ENCODE data around the gene KMT2C.
A peak's percentile ranks its signal among the peaks of the same experiment; 100 is the strongest.
"Not testable (repeated sequence)": the region's sequence is repeated elsewhere in the genome, so short reads cannot be mapped to it uniquely, and the experiment has no call there.

Gene KMT2C

GRCh38 chr7:152441168-152441567 lies 5.4 kb upstream of the KMT2C start:
- not testable (repeated sequence) for DNase-seq

GRCh38 chr7:152438017-152438416 lies 2.2 kb upstream of the KMT2C start:
- not testable (repeated sequence) for DNase-seq

DNA sequence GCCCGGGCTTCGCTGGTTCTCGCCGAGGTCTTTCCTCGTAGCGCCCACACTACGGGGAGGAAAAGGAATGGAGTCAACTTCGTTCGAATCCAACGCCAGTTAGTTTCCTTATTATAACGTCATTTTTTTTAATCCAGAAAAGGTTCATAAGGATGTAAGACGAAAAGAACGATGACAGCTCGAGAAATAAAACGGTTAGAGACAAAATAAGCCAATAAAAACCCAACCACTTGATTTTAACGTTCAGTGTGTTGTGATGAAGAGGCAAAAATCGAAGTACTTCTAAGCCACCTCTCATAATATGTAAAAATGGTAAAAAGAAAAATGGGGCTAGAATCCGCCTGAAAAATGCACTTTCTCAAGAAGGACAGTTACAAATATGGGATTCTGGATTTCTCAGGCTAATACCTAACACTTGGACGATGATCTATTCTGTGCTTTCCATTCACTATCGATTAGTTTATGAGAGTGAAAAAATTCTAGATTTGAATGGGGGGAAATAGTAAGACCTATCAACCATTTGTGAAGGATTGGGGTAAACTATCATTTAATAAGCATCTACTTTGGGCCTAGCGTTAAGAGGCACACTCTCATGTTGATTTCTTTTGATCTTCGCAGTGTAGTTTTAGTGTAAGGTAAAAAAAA lies 1.2 kb upstream of the KMT2C start:
- not testable (repeated sequence) for DNase-seq

DNA sequence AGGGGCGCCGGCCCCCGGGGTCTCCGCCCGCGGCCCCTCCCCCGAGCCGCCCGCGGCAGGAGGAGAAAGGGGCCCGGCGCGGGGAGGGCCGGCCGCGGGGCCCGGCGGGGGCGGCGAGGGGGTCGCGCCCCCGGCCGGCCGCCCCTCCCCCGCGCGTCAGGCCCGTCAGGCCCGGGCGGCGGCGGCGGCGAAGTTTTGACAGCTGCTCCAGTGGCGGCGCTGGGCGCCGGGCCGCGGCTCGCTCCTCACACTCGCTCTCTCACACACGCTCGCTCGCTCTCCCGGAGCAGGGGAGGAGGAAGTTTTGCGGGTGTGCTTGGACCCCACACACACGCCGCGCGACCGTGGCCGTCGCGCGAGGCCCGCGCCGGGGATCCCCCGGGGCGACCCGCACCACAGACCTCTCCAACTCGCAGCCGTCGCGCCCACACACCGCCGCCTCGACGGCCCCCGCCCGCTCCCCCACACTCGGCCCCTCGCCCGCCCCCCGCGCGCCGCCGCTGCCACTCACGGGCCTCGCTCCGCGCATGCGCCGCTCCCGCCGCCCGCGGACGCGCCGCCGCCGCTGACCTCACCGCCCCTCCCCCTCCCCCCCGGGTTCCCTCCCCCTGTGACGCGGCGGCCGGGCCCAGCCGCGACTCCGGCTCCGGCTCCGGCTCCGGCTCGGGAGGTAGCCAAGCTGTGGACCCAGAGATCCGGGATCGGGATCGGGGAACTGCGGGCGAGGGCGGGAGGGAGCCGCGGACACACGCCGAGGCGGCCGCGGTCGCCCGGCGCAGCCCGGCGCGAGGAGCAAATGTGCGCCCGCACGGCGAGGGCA lies 518 bp upstream of the KMT2C start:
- peak; percentile 84 to 91 for DNase-seq

DNA sequence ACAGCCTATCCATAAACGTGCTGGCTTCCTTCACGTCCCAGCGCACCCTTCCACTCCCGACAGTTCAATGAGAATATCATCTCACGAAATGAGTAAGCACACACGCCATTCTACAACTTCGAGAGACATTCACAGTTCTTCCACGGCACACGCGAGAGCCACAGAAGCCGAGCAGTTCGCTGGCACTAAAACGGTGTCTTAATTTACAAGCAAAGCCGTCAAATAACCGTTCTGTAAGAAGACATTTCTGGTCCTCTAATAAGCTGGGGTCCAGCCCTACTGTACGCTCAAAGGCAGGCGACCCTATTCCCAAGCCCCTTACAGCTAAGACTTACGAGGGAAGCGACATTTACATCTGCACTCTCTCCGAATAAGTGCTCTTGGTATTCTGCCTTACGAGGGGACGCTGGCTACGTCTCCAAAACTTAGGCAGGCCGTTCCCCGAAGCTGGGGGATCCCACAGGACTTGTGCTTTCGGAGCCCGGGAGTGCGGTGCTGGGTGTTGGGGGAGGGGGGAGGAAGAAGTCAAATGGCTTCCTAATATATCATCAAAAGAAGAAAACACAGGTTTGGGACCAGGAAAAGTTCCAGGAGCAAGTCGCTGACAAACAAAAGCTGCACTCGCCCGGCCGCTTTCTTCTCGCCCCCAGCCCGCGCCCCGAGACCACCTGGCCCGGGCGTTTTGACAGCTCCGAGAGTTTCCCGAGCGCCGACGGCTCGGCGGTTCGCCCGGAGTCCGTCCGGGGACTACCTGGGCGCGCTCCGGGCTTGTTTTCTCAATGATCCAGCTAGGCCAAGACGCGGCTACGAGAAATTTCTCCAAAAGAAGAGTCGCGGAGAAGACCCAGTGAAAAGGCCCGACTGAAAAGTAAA lies 1.1 kb downstream of the KMT2C start:
- peak in 1 of 2 experiments; percentile 1 for DNase-seq

GRCh38 chr7:152433721-152434490 lies 1.9 kb downstream of the KMT2C start:
- not testable (repeated sequence) for DNase-seq

GRCh38 chr7:152432735-152433134 lies 3.1 kb downstream of the KMT2C start:
- DNase-seq = not testable (repeated sequence)

DNA sequence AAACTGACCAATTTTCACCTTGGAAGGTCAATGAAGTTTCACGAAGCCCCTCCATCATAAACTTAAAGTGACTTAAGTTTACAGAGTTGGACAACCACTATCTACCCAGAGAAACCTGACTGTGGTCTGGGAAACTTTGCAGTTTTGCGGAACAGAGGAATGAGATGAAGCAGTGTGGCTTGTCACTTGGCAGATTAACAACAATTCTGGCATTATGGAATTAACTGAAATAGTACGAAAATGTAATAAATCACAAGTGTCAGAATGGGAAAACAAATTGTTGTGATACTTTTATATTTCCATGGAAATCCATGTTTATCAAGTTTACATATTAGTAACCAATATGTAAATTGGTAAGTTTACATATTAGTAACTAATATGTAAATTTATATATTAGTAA lies 4.9 kb downstream of the KMT2C start:
- no peak for DNase-seq

GRCh38 chr7:152430118-152430517 lies 5.7 kb downstream of the KMT2C start:
- DNase-seq = not testable (repeated sequence)

- DNase-seq = no peak
Measured at GRCh38 chr7:152424348-152425108, 11.3 kb downstream of the KMT2C start.

GRCh38 chr7:152423991-152424347 lies 11.8 kb downstream of the KMT2C start:
- no peak for DNase-seq

DNA sequence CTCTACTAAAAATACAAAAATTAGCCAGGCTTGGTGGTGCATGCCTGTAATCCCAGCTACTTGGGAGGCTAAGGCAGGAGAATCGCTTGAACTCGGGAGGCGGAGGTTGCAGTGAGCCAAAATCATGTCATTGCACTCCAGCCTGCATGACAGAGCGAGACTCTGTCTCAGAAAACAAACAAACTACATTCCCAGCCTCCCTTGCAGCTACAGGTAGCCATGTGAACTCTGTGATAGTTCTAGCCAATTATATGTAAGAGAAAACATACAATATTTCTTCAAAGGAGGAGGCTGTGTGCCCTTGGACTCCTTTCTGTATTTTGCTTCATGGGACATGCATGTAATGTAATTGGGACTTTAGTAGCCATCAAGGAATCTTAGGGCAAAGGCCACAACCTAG lies 12.6 kb downstream of the KMT2C start:
- DNase-seq = not testable (repeated sequence)

GRCh38 chr7:152420950-152421349 lies 14.9 kb downstream of the KMT2C start:
- DNase-seq = not testable (repeated sequence)

DNA sequence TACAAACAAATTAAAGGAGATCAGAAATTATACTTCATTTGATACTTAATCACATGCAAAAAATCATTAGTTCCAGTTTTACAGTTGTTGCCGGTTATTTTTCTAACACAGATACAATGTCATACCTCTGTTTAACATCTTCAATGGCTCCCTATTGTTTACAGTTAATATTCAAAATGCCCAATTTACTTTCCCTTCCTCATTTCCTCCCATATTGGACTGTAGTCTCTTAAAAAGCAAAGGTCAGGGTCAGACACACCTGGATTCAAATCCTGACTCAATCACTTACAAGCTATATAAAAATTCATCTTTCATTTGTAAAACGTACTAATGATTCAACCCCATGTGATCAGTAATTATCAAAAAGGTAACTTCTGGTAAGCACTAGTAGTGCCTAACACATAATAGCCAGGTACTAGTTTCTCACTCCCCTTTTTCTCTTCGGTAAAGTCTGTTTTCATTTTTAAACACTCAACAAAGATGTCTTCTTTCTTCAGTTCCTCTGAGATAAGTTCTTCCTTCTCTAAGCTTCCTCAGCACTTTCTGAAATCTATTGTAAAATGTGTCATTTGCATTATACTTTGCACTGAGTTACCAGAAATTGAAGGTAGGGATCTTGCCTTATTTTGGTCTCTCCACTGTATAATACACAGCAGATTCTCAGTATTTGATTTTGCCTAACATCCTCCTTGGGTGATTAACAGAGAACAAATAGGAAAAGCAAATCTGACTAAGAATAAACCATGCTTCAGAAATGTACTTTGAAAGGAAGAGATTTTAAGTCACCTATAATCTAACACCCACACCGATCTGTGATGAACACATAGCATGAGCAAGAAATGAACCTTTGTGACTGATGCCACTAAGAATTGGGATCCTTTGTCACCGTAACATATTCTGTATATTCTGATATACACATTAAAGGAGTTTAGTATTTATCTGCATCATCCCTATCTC lies 16.1 kb downstream of the KMT2C start:
- DNase-seq = no peak

DNA sequence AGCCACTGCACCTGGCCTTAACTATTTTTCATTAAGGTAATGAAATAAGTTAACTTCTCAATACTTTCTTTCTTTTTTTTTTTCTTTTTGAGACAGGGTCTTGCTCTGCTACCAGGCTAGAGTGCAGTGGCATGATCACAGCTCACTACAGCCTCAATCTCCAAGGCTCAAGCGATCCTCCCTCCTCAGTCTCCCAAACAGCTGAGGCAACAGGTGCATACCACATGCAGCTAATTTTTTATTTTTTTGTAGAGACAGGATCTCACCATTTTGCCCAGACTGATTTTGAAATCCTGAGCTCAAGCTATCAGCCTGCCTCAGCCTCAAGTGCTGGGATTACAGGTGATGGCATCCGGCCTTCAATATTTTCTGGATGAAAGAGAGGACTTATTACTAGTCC lies 21.0 kb downstream of the KMT2C start:
- DNase-seq = no peak

- DNase-seq = no peak
Measured at GRCh38 chr7:152411389-152411788, 24.4 kb downstream of the KMT2C start.

- DNase-seq = no peak
Measured at GRCh38 chr7:152406491-152406890, 29.3 kb downstream of the KMT2C start.

DNA sequence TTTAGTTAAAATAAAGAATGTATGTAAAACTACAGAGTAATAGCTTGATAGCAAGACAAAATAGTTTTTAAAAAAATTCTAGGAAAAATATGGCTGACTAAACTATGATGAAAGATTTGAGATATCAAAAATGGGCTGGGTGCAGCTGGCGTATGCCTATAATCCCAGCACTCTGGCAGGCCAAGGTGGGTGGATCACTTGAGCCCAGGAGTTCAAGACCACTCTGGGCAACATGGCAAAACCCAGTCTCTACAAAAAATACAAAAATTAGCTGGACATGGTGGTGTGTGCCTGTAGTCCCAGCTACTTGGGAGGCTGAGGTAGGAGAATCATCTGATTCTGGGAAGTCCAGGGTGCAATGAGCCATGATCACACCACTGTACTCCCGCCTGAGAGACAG lies 29.8 kb downstream of the KMT2C start:
- not testable (repeated sequence) for DNase-seq

- DNase-seq = no peak
Measured at GRCh38 chr7:152403726-152404125, 32.1 kb downstream of the KMT2C start.

DNA sequence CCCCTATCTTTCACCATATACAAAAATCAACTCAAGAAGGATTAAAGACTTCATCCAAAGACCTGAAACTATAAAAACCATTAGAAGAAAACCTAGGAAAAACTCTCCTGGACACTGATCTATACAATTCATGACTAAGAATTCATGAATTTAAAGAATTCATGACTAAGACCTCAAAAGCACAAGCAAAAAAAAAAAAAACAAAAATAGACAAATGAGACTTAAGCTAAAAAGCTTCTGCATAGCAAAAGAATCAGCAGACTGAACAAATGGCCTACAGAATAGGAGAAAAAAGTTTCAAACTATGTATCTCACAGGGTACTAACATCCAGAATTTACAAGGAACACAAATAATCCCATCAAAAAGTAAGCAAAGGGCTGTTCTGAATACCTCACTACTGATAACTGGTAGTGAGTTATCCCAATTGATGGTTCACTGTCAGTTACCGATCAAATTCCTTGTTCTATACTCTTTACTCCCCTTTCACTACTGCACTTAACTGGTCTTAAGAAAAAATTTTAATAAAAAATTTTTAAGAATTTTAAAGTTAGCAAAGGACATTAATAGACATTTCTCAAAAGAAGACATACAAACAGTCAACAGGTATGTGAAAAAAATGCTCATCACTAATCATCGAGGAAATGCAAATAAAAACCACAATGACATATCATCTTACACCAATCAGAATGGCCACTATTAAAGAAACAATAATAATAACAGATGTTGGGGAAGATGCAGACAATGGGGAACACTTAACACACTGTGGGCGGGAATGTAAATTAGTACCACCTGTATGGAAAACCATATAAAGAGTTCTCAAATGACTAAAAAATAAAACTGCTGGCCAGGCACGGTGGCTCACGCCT lies 33.2 kb downstream of the KMT2C start:
- DNase-seq = no peak

Measured in SHP77 (cell line).